ENCODE measurements around the gene MAP1LC3B.
A peak's percentile ranks its signal among the peaks of the same experiment; 100 is the strongest.
"Not testable (repeated sequence)": the region's sequence is repeated elsewhere in the genome, so short reads cannot be mapped to it uniquely, and the experiment has no call there.

MAP1LC3B gene

DNA sequence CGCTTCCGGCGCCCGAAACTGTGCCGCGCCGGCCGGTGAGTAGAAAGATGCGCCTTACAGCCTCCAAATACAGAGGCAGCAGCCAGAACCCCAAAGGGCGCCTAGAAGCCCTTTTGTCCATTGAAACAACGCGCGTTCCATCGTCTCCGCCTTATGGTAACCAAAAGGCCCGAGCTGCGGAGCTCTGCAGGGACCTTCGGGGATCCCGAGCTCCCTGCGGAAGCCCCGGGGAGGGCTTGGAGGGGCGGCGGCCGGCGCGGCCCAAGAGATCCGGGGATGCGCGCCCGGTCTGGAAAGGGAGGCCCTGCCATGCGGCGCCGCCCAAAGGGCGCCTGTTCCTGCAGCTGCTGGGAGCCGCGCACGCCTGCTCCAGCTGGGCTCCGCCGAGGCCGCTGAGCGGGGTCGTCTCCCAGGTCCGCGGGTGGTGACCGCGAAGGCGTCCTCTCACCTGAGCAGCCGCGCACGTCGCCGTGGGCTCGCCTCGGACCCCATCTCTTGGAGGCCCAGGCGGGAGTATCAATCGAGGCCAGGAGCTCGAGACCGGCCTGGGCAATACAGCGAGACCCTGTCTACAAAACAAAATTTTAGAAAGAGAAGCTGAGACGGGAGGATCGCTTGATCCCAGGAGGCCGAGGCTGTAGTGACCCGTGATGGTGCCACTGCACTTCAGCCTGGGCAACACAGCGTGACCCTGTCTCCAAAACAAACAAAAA is 7.8 kb upstream of the MAP1LC3B start:
- DNase-seq (ENCODE audit: low spot score in 2 of 2) (no peak), ATAC-seq (peak; percentile 1)
- peak overlapping the region; percentile 99 for H3K27ac Mint-ChIP-seq

DNA sequence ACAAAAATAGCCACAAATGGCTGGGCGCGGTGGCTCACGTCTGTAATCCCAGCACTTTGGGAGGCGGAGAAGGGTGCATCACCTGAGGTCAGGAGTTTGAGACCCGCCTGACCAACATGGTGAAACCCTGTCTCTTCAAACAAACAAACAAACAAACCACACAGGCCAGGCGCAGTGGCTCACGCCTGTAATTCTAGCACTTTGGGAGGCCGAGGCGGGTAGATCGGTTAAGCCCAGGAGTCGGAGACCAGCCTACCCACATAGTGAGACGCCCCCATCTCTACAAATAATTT is 7.3 kb upstream of the MAP1LC3B start:
- not testable (repeated sequence) for H3K9me3 Mint-ChIP-seq; DNase-seq (ENCODE audit: low spot score in 2 of 2); ATAC-seq
- H3K4me3 Mint-ChIP-seq, result peak overlapping the region; percentile 88
- H3K27ac Mint-ChIP-seq, result peak overlapping the region; percentile 99
- H3K4me1 Mint-ChIP-seq, result peaks cover 66% of the 10 kb centered on the region
- peaks cover 39% of the 10 kb centered on the region for H3K36me3 Mint-ChIP-seq

More for the DNA sequence above, 7.8 kb upstream of the MAP1LC3B start:
- Mint-ChIP-seq H3K36me3 (peaks cover 44% of the 10 kb centered on the region), H3K4me3 (peak overlapping the region; percentile 88), H3K4me1 (peaks cover 64% of the 10 kb centered on the region), H3K9me3 (no peaks in the 10 kb centered on the region)

DNA sequence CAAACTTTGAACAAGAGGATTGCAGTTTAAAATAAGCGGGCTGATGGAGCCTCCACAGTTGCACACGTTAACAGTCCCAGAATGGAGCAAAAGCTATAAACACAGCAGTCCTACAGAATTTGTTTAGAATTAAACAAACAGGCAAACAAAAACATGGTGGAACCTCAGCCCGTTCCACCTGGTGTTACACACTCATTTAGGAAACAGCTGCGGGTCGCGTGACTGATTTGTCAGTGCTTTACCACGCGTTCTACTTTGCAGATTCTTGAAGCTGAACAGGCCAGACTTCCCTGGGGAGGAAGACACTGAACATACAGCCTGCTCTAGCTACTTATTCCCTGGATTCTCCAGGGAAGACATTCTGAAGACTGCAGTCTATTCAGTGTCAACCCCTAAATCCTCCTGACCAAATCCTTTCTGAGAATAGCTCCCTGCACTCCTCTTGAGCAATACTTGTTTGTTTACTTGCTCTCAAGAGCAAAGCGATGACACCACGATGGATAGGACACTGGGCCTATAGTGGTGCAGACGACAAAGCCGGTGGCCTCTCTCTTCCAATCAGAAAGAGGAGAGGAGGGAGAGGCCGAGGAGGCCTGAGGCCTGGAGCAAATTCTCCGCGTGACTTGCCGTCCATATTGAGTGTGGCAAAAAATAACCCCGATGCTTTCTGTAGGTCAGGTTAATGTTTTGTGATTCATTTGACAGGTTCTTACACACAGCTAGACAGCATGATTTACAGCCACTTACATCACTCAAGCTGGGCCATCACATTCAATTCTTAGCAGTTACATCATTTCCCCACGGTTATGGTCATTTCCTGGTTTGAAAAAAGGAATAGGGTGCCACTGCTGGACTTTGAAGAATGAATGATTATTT is 4.0 kb upstream of the MAP1LC3B start:
- Mint-ChIP-seq H3K27ac (peak overlapping the region; percentile 97), H3K4me1 (peaks cover 42% of the 10 kb centered on the region), H3K4me3 (peak overlapping the region; percentile 63), H3K9me3 (no peaks in the 10 kb centered on the region), H3K36me3 (peaks cover 46% of the 10 kb centered on the region)
- peak; percentile 82 for ATAC-seq
- DNase-seq (ENCODE audit: low spot score in 2 of 2), result peak; percentile 57 to 91

GRCh38 chr16:87388818-87389134 is 3.4 kb upstream of the MAP1LC3B start:
- ATAC-seq (no peak), DNase-seq (ENCODE audit: low spot score in 2 of 2) (no peak)
- Mint-ChIP-seq H3K4me1 (peaks cover 47% of the 10 kb centered on the region), H3K36me3 (peaks cover 47% of the 10 kb centered on the region), H3K9me3 (no peaks in the 10 kb centered on the region), H3K27ac (peak overlapping the region; percentile 97), H3K4me3 (peak overlapping the region; percentile 63)

DNA sequence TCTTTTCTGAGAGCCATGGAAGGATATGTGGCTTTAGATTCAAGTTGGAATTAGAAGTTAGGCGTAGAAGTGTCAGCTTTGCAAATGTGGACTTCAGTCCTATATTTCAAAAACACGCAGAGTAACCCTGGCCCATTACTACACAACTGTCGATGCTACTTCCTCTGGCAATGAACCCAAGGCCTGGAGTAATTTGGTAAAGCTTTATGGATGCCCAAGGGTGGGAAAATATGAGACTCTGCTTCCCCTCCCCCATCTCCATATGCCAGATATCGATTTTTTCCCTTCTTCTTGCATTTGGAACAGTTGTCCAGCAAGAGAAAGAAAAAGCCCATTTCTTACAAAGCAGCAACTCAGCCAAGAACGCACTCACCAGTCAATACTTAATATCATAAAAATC is 2.9 kb upstream of the MAP1LC3B start:
- DNase-seq (ENCODE audit: low spot score in 2 of 2) (no peak), ATAC-seq (no peak)
- Mint-ChIP-seq H3K4me3 (peak overlapping the region; percentile 25), H3K36me3 (peaks cover 47% of the 10 kb centered on the region), H3K27ac (peak overlapping the region; percentile 45), H3K9me3 (no peaks in the 10 kb centered on the region), H3K4me1 (peaks cover 47% of the 10 kb centered on the region)

GRCh38 chr16:87389914-87390313 is 2.2 kb upstream of the MAP1LC3B start:
- peaks cover 54% of the 10 kb centered on the region for H3K4me1 Mint-ChIP-seq
- not testable (repeated sequence) for H3K4me3 Mint-ChIP-seq; DNase-seq (ENCODE audit: low spot score in 2 of 2)

GRCh38 chr16:87390641-87391323 is 1.4 kb upstream of the MAP1LC3B start:
- Mint-ChIP-seq H3K4me3 (peak overlapping the region; percentile 83), H3K9me3 (no peaks in the 10 kb centered on the region), H3K36me3 (peaks cover 50% of the 10 kb centered on the region), H3K4me1 (peaks cover 60% of the 10 kb centered on the region), H3K27ac (peak overlapping the region; percentile 96)
- no peak for DNase-seq (ENCODE audit: low spot score in 2 of 2)
- ATAC-seq, result no peak

More at GRCh38 chr16:87389914-87390313, 2.2 kb upstream of the MAP1LC3B start:
- not testable (repeated sequence) for H3K9me3 Mint-ChIP-seq, ATAC-seq
- peak overlapping the region; percentile 45 for H3K27ac Mint-ChIP-seq
- H3K36me3 Mint-ChIP-seq, result peaks cover 50% of the 10 kb centered on the region

GRCh38 chr16:87391324-87391949 is 699 bp upstream of the MAP1LC3B start:
- no peak for ATAC-seq

GRCh38 chr16:87392821-87393679 is 914 bp downstream of the MAP1LC3B start:
- H3K4me1 Mint-ChIP-seq, result peaks cover 39% of the 10 kb centered on the region
- no peaks in the 10 kb centered on the region for H3K9me3 Mint-ChIP-seq
- ATAC-seq, result no peak
- H3K36me3 Mint-ChIP-seq, result peaks cover 66% of the 10 kb centered on the region
- peak overlapping the region; percentile 83 for H3K4me3 Mint-ChIP-seq
- peak; percentile 34 to 78 for DNase-seq (ENCODE audit: low spot score in 2 of 2)
- H3K27ac Mint-ChIP-seq, result peak overlapping the region; percentile 87

More at GRCh38 chr16:87391324-87391949, 699 bp upstream of the MAP1LC3B start:
- Mint-ChIP-seq H3K27ac (peak overlapping the region; percentile 96), H3K4me1 (peaks cover 55% of the 10 kb centered on the region), H3K4me3 (peak overlapping the region; percentile 83), H3K9me3 (no peaks in the 10 kb centered on the region), H3K36me3 (peaks cover 53% of the 10 kb centered on the region)
- DNase-seq (ENCODE audit: low spot score in 2 of 2), result peak in 1 of 2 donors; percentile 18

DNA sequence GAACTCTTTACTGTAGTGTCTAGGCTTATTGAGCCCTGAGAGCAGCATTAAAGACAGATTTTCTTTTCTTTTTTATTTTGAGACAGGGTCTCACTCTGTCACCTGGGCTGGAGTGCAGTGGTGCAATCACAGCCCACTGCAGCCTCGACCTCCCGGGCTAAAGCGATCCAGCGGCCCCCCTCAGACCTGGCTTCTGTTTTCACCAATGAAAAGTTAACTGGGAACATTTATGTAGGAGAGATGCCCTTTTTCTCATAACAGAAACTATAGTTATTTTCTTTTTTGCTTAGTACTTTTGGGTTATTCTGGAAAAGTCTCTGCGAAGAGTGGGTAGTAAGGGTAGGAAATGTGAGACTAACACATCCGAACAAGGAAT is 1.5 kb downstream of the MAP1LC3B start:
- peak overlapping the region; percentile 87 for H3K27ac Mint-ChIP-seq
- ATAC-seq (no peak), DNase-seq (ENCODE audit: low spot score in 2 of 2) (no peak)
- H3K4me1 Mint-ChIP-seq, result peaks cover 33% of the 10 kb centered on the region
- H3K4me3 Mint-ChIP-seq, result peak overlapping the region; percentile 83
- peaks cover 66% of the 10 kb centered on the region for H3K36me3 Mint-ChIP-seq
- H3K9me3 Mint-ChIP-seq, result no peaks in the 10 kb centered on the region

DNA sequence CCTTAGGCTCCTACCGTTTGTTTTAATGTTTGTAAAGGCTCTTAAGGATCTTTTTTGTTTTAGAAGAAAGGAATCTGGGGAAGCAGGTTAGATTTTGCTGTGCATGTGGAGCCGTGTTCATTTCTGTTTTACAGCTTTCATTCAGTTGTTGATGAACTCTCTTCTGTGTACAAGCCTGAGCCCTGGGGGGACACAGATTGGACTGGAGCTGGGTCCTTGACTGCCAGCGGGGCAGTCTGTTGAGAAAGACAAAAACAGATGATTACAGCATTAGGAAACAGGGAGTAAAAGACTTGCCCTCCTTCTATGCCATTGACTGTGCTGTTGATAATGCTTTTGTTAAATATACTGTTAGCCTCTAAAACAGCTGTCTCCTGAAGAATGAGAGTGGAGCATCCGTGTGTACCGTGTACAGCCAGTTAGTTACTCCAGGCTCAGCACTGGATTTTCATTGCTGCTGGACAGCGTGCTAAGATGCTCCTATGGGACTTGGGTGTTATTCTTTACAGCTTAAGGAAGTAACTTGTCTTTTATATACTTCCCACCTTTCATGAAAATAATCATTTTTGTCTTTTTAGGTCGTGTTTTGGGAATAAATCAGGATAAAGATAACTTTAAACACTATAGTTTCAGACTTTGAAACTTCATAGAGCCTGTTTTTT is 3.2 kb downstream of the MAP1LC3B start:
- no peak overlapping the region for H3K4me3 Mint-ChIP-seq
- DNase-seq (ENCODE audit: low spot score in 2 of 2), result no peak
- H3K9me3 Mint-ChIP-seq, result no peaks in the 10 kb centered on the region
- H3K36me3 Mint-ChIP-seq, result peaks cover 82% of the 10 kb centered on the region
- H3K4me1 Mint-ChIP-seq, result peaks cover 27% of the 10 kb centered on the region
- ATAC-seq, result no peak
- no peak overlapping the region for H3K27ac Mint-ChIP-seq

GRCh38 chr16:87404764-87405625 is 12.9 kb downstream of the MAP1LC3B start:
- Mint-ChIP-seq H3K4me3 (no peak overlapping the region), H3K36me3 (peaks cover 83% of the 10 kb centered on the region)
- no peak for ATAC-seq

DNA sequence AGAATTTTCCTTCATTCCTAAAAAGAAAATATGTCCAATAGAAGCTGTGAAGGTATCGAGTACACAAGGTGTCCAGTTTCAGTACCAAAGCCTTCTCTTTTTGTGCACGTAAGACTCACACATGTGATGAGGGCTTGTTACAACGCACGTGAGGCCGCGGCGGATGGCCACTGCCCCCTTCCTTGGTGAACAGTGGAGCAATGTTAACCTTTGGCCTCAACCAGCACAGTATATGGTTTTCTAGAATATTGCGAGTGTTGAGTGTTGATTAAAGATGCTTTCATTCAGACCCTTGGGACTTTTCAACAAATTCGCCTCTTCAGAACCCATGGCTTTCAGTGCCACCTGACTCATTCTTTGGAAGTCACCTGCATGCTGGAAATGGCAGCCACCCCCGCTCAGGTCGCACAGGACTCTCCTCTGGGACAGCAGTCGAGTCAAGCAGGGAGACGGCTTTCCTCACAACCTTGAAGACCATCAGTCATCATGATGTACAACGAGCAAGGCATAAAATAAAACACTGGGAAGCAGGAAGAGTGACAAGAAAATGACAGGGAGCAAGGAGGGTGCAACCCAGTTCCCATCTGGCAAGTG is 14.5 kb downstream of the MAP1LC3B start:
- Mint-ChIP-seq H3K4me1 (peaks cover 8% of the 10 kb centered on the region), H3K27ac (no peak overlapping the region), H3K36me3 (peaks cover 74% of the 10 kb centered on the region), H3K9me3 (no peaks in the 10 kb centered on the region), H3K4me3 (no peak overlapping the region)
- DNase-seq (ENCODE audit: low spot score in 2 of 2) (no peak), ATAC-seq (no peak)

More at GRCh38 chr16:87404764-87405625, 12.9 kb downstream of the MAP1LC3B start:
- Mint-ChIP-seq H3K4me1 (peaks cover 8% of the 10 kb centered on the region), H3K27ac (peak overlapping the region; percentile 60), H3K9me3 (no peaks in the 10 kb centered on the region)
- no peak for DNase-seq (ENCODE audit: low spot score in 2 of 2)

Measured in stimulated activated effector memory CD8-positive, alpha-beta T cell treated with anti-CD3 and anti-CD28 coated beads, Interleukin-12 subunit alpha, Interleukin-12 subunit beta, amount 100 ng/mL, for 72 hours (primary cell).